Measurements from ENCODE around the gene SEZ6.

The SEZ6 gene

GRCh38 chr17:29039764-29040598, 34.1 kb upstream of the SEZ6 start:
- peaks cover 14% of the 10 kb centered on the region for H3K4me1 ChIP-seq (ENCODE audit: low read length)
- no peak overlapping the region for H3K4me3 ChIP-seq (ENCODE audit: low read length)
- no peaks in the 10 kb centered on the region for H4K20me1 ChIP-seq (ENCODE audit: insufficient read depth, low read length)
- no peak overlapping the region for H3K9ac ChIP-seq (ENCODE audit: low read length)
- H3K27ac ChIP-seq (ENCODE audit: low read length) = no peak overlapping the region
- no peaks in the 10 kb centered on the region for H3K79me2 ChIP-seq (ENCODE audit: low read length)
- no peaks in the 10 kb centered on the region for H3K9me2 ChIP-seq (replicated peaks; ENCODE audit: insufficient read depth, low read length)
- TF ChIP-seq CTCF (IDR thresholded peaks at IDR 0.05; ENCODE audit: low read length) (no peak), EZH2phosphoT487 (IDR thresholded peaks at IDR 0.05; ENCODE audit: low read length) (no peak), EZH2 (optimal IDR thresholded peaks at IDR 0.05; ENCODE audit: low read depth, low read length) (no peak)
- H3K9me3 ChIP-seq (replicated peaks; ENCODE audit: insufficient read depth, low read length) = no peaks in the 10 kb centered on the region
- H3K4me2 ChIP-seq (ENCODE audit: low read depth, low read length) = no peak overlapping the region
- no peak for DNase-seq
- no peaks in the 10 kb centered on the region for H3K36me3 ChIP-seq (replicated peaks; ENCODE audit: insufficient read depth, low read length)
- H3K27me3 ChIP-seq (replicated peaks; ENCODE audit: insufficient read depth, low read length) = 0 out of 2 replicates have a peak, but pooled peaks cover 4% of the 10 kb centered on the region
- no peak overlapping the region for H2AFZ ChIP-seq (ENCODE audit: low read length)
- H3F3A ChIP-seq (ENCODE audit: insufficient read depth, low read length) = peaks cover 10% of the 10 kb centered on the region; the same call in 1 of the 2 replicates

GRCh38 chr17:29038085-29038795, 32.4 kb upstream of the SEZ6 start:
- H2AFZ ChIP-seq (ENCODE audit: low read length) = no peak overlapping the region
- no peak for DNase-seq
- no peak overlapping the region for H3K4me2 ChIP-seq (ENCODE audit: low read depth, low read length)
- peaks cover 21% of the 10 kb centered on the region for H3K27me3 ChIP-seq (replicated peaks; ENCODE audit: insufficient read depth, low read length)
- H3K9ac ChIP-seq (ENCODE audit: low read length) = no peak overlapping the region
- no peaks in the 10 kb centered on the region for H4K20me1 ChIP-seq (ENCODE audit: insufficient read depth, low read length)
- no peak overlapping the region for H3K27ac ChIP-seq (ENCODE audit: low read length)
- H3F3A ChIP-seq (ENCODE audit: insufficient read depth, low read length) = 0 out of 2 replicates have a peak, but pooled peaks cover 5% of the 10 kb centered on the region
- no peak overlapping the region for H3K4me3 ChIP-seq (ENCODE audit: low read length)
- H3K4me1 ChIP-seq (ENCODE audit: low read length) = peaks cover 10% of the 10 kb centered on the region
- TF ChIP-seq EZH2 (optimal IDR thresholded peaks at IDR 0.05; ENCODE audit: low read depth, low read length) (no peak), EZH2phosphoT487 (IDR thresholded peaks at IDR 0.05; ENCODE audit: low read length) (no peak), CTCF (IDR thresholded peaks at IDR 0.05; ENCODE audit: low read length) (no peak)
- H3K36me3 ChIP-seq (replicated peaks; ENCODE audit: insufficient read depth, low read length) = no peaks in the 10 kb centered on the region
- H3K79me2 ChIP-seq (ENCODE audit: low read length) = no peaks in the 10 kb centered on the region
- no peaks in the 10 kb centered on the region for H3K9me3 ChIP-seq (replicated peaks; ENCODE audit: insufficient read depth, low read length)
- H3K9me2 ChIP-seq (replicated peaks; ENCODE audit: insufficient read depth, low read length) = no peaks in the 10 kb centered on the region

- no peaks in the 10 kb centered on the region for H3K79me2 ChIP-seq (ENCODE audit: low read length)
- peaks cover 4% of the 10 kb centered on the region for H3K4me1 ChIP-seq (ENCODE audit: low read length)
- no peaks in the 10 kb centered on the region for H3K9me3 ChIP-seq (replicated peaks; ENCODE audit: insufficient read depth, low read length)
- H3K36me3 ChIP-seq (replicated peaks; ENCODE audit: insufficient read depth, low read length) = no peaks in the 10 kb centered on the region
- TF ChIP-seq EZH2 (optimal IDR thresholded peaks at IDR 0.05; ENCODE audit: low read depth, low read length) = no peak
- peaks cover 22% of the 10 kb centered on the region for H3K27me3 ChIP-seq (replicated peaks; ENCODE audit: insufficient read depth, low read length)
- 0 out of 2 replicates have a peak, but pooled peaks cover under 1% of the 10 kb centered on the region for H3F3A ChIP-seq (ENCODE audit: insufficient read depth, low read length)
- DNase-seq = no peak
- H3K27ac ChIP-seq (ENCODE audit: low read length) = no peak overlapping the region
- no peaks in the 10 kb centered on the region for H3K9me2 ChIP-seq (replicated peaks; ENCODE audit: insufficient read depth, low read length)
- H3K4me2 ChIP-seq (ENCODE audit: low read depth, low read length) = no peak overlapping the region
- no peak overlapping the region for H3K4me3 ChIP-seq (ENCODE audit: low read length)
- no peak overlapping the region for H3K9ac ChIP-seq (ENCODE audit: low read length)
- H4K20me1 ChIP-seq (ENCODE audit: insufficient read depth, low read length) = no peaks in the 10 kb centered on the region
- H2AFZ ChIP-seq (ENCODE audit: low read length) = no peak overlapping the region
Observed at GRCh38 chr17:29037739-29038084, 31.9 kb upstream of the SEZ6 start.

Data from MM.1S (cell line).